Uterus (tissue), 4 donors: ENCODE measurements around the gene SCFD2. TPM values are rescaled to one million over a fixed set of nuclear protein-coding genes. Genes with fewer than 3 reads are reported as not detected.

Source experiments
- DNase-seq, 2 donors: peaks; one replicate each; pipeline ENCODE4 v3.0.0-alpha.2; 2019 to 2020
- H3K27ac ChIP-seq, 2 donors: fragments of 200-600 bp; sonication (generic); 1 replicate in 1 of 2; 2 replicates in 1 of 2; pipeline ENCODE4 v1.5.1; 2016 to 2018
- H3K27me3 ChIP-seq, 2 donors: fragments of 200-600 bp; sonication (generic); one replicate each; pipeline ENCODE4 v1.5.1; 2018 to 2019; ENCODE audit warnings: control low read depth in 1 of 2
- H3K36me3 ChIP-seq, 2 donors: fragments of 200-600 bp; sonication (generic); one replicate each; pipeline ENCODE4 v1.5.1; 2019; ENCODE audit warnings: control low read depth in 1 of 2
- H3K4me1 ChIP-seq, 2 donors: fragments of 200-600 bp; sonication (generic); one replicate each; pipeline ENCODE4 v1.5.1; 2018 to 2019; ENCODE audit warnings: control low read depth in 1 of 2
- H3K4me3 ChIP-seq, 2 donors: fragments of 200-600 bp; sonication (generic); 1 replicate in 1 of 2; 2 replicates in 1 of 2; pipeline ENCODE4 v1.5.1; 2018 to 2019; ENCODE audit warnings: mild to moderate bottlenecking in 1 of 2
- H3K9me3 ChIP-seq, 2 donors: fragments of 200-600 bp; sonication (generic); one replicate each; pipeline ENCODE4 v1.5.1; 2019; ENCODE audit warnings: control low read depth in 1 of 2
- POLR2A ChIP-seq, 2 donors: fragments of 450-650 bp; IDR thresholded peaks; one replicate each; pipeline ENCODE4 v1.6.1; 2016; ENCODE audit warnings: antibody characterized with exemption in 2 of 2, mild to moderate bottlenecking in 1 of 2, moderate library complexity in 1 of 2
- intact Hi-C: fragments of 100-400 bp; cut with DNase I; formaldehyde crosslinking; loops from one replicate; pipeline ENCODE4 v1.15.1; 2023; ENCODE audit warnings: low total_unique reads
- total RNA-seq, 4 donors: library from RNA; depleted of rRNA in 3 of 4; stranded (reverse); fragments of >200 nt in 3 of 4; gene quantifications; one replicate each; pipeline versions ENCODE4 v1.1.0 to v1.2.4, GENCODE V29; 2014 to 2023
- TF ChIP-seq, protein P1 (sequence below), 4 experiments: fragments of 200-600 bp in 2 of 4; fragments of 450-650 bp in 2 of 4; sonication (generic) in 2 of 4; IDR thresholded peaks; one replicate each; pipeline ENCODE4 v1.5.1; 2016 to 2019; ENCODE audit warnings: antibody characterized with exemption in 4 of 4, mild to moderate bottlenecking in 2 of 4, moderate library complexity in 1 of 4
- donor health status: DM: yes; HTN: yes; CAD: no.

Gene SCFD2
- total RNA-seq, 4 donors from 2014 or later: 19.6 to 36.2 (median 24.5) TPM

DNA sequence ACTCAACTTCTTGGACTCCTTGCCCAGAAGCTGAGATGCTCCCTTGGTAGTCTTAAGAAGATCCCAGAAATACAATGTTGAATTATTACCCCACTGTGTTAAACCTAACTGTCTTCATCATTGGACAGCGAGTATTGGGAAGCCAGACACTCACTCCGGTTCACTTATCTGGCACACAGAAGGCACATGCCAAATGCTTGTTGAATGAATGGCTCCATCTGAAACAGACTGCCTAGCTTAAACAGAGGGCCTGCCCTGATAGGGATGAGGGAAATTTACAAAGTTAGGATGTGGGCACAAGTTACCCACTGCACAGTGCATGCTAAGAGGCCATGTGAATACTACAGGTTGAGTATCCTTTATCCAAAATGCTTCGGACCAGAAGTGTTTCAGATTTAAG lies 424.4 kb downstream of the SCFD2 start:
- TF ChIP-seq POLR2A (IDR thresholded peaks at IDR 0.05): no peak
- TF ChIP-seq, protein P1, sequence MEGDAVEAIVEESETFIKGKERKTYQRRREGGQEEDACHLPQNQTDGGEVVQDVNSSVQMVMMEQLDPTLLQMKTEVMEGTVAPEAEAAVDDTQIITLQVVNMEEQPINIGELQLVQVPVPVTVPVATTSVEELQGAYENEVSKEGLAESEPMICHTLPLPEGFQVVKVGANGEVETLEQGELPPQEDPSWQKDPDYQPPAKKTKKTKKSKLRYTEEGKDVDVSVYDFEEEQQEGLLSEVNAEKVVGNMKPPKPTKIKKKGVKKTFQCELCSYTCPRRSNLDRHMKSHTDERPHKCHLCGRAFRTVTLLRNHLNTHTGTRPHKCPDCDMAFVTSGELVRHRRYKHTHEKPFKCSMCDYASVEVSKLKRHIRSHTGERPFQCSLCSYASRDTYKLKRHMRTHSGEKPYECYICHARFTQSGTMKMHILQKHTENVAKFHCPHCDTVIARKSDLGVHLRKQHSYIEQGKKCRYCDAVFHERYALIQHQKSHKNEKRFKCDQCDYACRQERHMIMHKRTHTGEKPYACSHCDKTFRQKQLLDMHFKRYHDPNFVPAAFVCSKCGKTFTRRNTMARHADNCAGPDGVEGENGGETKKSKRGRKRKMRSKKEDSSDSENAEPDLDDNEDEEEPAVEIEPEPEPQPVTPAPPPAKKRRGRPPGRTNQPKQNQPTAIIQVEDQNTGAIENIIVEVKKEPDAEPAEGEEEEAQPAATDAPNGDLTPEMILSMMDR (IDR thresholded peaks at IDR 0.05): no peak

DNA sequence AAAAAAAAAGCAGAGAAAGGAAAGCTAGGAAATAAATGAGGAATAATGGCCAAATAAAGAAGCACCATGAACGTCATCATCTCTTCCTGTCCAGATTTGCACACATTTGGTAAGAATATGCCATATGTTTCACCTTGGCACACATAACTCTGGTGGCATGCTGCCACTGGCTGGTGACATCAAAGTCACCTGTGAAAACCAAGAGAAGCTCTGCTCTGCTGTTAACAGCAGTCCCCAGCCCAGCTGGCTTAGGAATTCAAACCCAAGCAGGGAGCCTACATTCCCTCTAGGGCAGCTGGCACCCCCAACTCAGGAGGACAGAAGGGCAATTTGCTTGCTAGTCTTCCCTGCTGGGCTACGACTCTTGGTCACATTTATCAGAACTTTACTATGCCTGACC lies 426.1 kb downstream of the SCFD2 start:
- no peak for DNase-seq
- TF ChIP-seq, protein P1 (IDR thresholded peaks at IDR 0.05): no peak
- TF ChIP-seq POLR2A (IDR thresholded peaks at IDR 0.05): no peak
- Histone ChIP-seq H3K4me1 (no peaks in the 10 kb centered on the region), H3K4me3 (no peak overlapping the region), H3K27me3 (no peaks in the 10 kb centered on the region), H3K36me3 (no peaks in the 10 kb centered on the region), H3K9me3 (no peaks in the 10 kb centered on the region), H3K27ac (no peak overlapping the region)
- intact Hi-C loops: no loop called here

More for the DNA sequence above, 424.4 kb downstream of the SCFD2 start:
- H3K36me3 ChIP-seq: no peaks in the 10 kb centered on the region
- intact Hi-C loops: no loop called here
- no peaks in the 10 kb centered on the region for H3K4me1 ChIP-seq
- no peak overlapping the region for H3K27ac ChIP-seq
- no peak for DNase-seq
- H3K4me3 ChIP-seq: no peak overlapping the region
- H3K9me3 ChIP-seq: no peaks in the 10 kb centered on the region
- no peaks in the 10 kb centered on the region for H3K27me3 ChIP-seq

DNA sequence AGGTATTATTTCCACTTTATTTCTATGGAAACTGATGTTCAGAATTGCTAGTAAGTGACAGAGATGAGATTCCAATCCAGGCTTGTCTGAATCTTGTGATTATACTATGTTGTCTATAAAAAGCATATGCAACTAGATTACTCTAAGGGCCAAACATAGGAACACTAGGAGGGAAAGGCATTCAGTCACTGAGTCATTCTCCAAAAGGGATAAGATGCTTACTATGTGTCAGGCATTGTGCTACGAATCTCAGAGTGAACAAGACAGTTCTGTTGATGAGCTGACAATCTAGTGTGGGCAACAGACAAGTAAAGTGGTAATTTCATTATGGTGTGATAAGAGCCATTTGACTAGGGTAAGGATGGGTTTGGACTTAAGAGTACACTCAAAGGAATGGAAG lies 426.5 kb downstream of the SCFD2 start:
- no peak overlapping the region for H3K27ac ChIP-seq
- no peaks in the 10 kb centered on the region for H3K27me3 ChIP-seq
- H3K9me3 ChIP-seq: no peaks in the 10 kb centered on the region
- H3K4me1 ChIP-seq: no peaks in the 10 kb centered on the region
- no peak overlapping the region for H3K4me3 ChIP-seq
- no peaks in the 10 kb centered on the region for H3K36me3 ChIP-seq
- DNase-seq: no peak
- TF ChIP-seq, protein P1 (IDR thresholded peaks at IDR 0.05): no peak
- TF ChIP-seq POLR2A (IDR thresholded peaks at IDR 0.05): no peak
- intact Hi-C loops: no loop called here

DNA sequence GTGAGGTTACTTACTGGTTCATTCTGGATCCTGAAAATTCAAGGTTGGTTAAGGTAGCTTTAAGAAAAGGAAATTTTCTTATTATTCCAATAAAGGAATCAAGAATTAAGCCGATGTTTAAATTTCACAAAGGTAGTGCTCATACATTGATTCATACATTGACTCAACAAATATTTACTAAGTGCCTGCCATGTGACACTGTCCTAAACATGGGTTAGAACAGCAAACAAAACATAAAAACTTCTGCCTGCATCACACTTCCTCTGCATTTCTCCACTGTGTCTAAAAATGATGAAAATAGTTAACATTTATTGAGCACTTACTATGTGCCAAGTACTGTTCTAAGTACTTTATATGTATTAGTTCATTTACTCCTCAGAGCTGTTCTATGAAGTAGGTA lies 428.0 kb downstream of the SCFD2 start:
- intact Hi-C loops: no loop called here
- H3K4me1 ChIP-seq: no peaks in the 10 kb centered on the region
- H3K27me3 ChIP-seq: no peaks in the 10 kb centered on the region
- TF ChIP-seq POLR2A (IDR thresholded peaks at IDR 0.05): no peak
- TF ChIP-seq, protein P1 (IDR thresholded peaks at IDR 0.05): no peak
- H3K4me3 ChIP-seq: no peak overlapping the region
- no peaks in the 10 kb centered on the region for H3K36me3 ChIP-seq
- H3K27ac ChIP-seq: no peak overlapping the region
- no peak for DNase-seq
- H3K9me3 ChIP-seq: no peaks in the 10 kb centered on the region

GRCh38 chr4:52936729-52937128 lies 429.1 kb downstream of the SCFD2 start:
- intact Hi-C loops: no loop called here
- no peak for TF ChIP-seq POLR2A (IDR thresholded peaks at IDR 0.05)
- TF ChIP-seq, protein P1 (IDR thresholded peaks at IDR 0.05): no peak
- Histone ChIP-seq H3K27me3 (no peaks in the 10 kb centered on the region), H3K4me1 (no peaks in the 10 kb centered on the region), H3K36me3 (no peaks in the 10 kb centered on the region), H3K9me3 (no peaks in the 10 kb centered on the region), H3K4me3 (no peak overlapping the region), H3K27ac (no peak overlapping the region)
- no peak for DNase-seq
